NT2/D1 (cell line): Measurements from ENCODE around the gene NOL4L.

Experiments used
- YY1 ChIP-seq: IDR thresholded peaks from 2 replicates; pipeline ENCODE4 v1.6.1; 2011; ENCODE audit not compliant: insufficient read length, insufficient read depth
- ZNF274 ChIP-seq: IDR thresholded peaks from 2 replicates; pipeline ENCODE4 v1.6.1; 2011; ENCODE audit warnings: mild to moderate bottlenecking, low read depth, low read length

DNA sequence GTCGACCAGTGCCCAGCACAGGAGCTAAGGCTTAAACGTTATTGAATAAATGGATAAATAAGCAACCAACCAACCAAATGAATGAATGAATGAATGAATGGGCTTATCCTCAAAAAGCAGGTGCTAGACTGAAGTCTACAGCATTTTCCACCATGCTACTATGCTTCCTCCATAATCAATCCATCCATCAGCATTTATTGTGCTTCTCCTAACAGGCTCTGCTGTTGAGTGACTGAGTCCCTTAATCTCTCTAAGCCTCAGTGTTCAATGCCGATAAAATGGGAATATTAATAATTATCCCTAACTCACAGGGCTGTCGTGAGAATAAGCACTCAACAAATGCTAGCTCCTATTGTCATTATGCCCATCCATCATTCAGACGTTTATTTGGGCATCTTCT, 4.6 kb upstream of the NOL4L start:
- no peak for TF ChIP-seq YY1
- no peak for TF ChIP-seq ZNF274
